HG03520 (cell line): ENCODE results near the gene SLC25A13.
"Not testable (repeated sequence)": the region's sequence is repeated elsewhere in the genome, so short reads cannot be mapped to it uniquely, and the experiment has no call there.

Experiments
- ATAC-seq: cut with Tn5 transposase; IDR thresholded peaks from one replicate; pipeline ENCODE4 v1.9.1; 2021; ENCODE audit warnings: mild to moderate bottlenecking, moderate library complexity; ENCODE audit not compliant: unreplicated experiment

The SLC25A13 gene

GRCh38 chr7:96174812-96175211 is 147.1 kb downstream of the SLC25A13 start:
- ATAC-seq = no peak

GRCh38 chr7:96173781-96174180 is 148.1 kb downstream of the SLC25A13 start:
- no peak for ATAC-seq

- ATAC-seq = no peak
These were observed 152.5 kb downstream of the SLC25A13 start for GRCh38 chr7:96169439-96169838.

GRCh38 chr7:96167424-96167823 is 154.5 kb downstream of the SLC25A13 start:
- ATAC-seq = no peak

GRCh38 chr7:96161897-96162296 is 160.0 kb downstream of the SLC25A13 start:
- ATAC-seq = no peak

- no peak for ATAC-seq
These were observed 164.0 kb downstream of the SLC25A13 start for GRCh38 chr7:96157856-96158255.

- not testable (repeated sequence) for ATAC-seq
These were observed 167.4 kb downstream of the SLC25A13 start for GRCh38 chr7:96154506-96154905.

GRCh38 chr7:96152706-96153105 is 169.2 kb downstream of the SLC25A13 start:
- no peak for ATAC-seq

GRCh38 chr7:96151889-96152288 is 170.0 kb downstream of the SLC25A13 start:
- no peak for ATAC-seq

GRCh38 chr7:96144260-96144526 is 177.7 kb downstream of the SLC25A13 start:
- no peak for ATAC-seq

GRCh38 chr7:96143495-96144259 is 178.2 kb downstream of the SLC25A13 start:
- ATAC-seq = no peak

GRCh38 chr7:96136600-96137239 is 185.2 kb downstream of the SLC25A13 start:
- ATAC-seq = no peak

GRCh38 chr7:96135241-96135640 is 186.7 kb downstream of the SLC25A13 start:
- ATAC-seq = no peak

- ATAC-seq = no peak
These were observed 190.4 kb downstream of the SLC25A13 start for GRCh38 chr7:96131525-96131924.

GRCh38 chr7:96127746-96128145 is 194.2 kb downstream of the SLC25A13 start:
- no peak for ATAC-seq

GRCh38 chr7:96126382-96126781 is 195.5 kb downstream of the SLC25A13 start:
- ATAC-seq = no peak

GRCh38 chr7:96122746-96123145 is 199.2 kb downstream of the SLC25A13 start:
- no peak for ATAC-seq

- no peak for ATAC-seq
These were observed 200.1 kb downstream of the SLC25A13 start for GRCh38 chr7:96121752-96122151.

GRCh38 chr7:96120445-96121225 is 201.3 kb downstream of the SLC25A13 start:
- ATAC-seq = no peak

GRCh38 chr7:96118449-96119001 is 203.4 kb downstream of the SLC25A13 start:
- ATAC-seq = no peak

- ATAC-seq = no peak
These were observed 205.7 kb downstream of the SLC25A13 start for GRCh38 chr7:96116173-96116572.

- no peak for ATAC-seq
These were observed 207.7 kb downstream of the SLC25A13 start for GRCh38 chr7:96114190-96114589.
